Measurements from ENCODE around the gene NAT8. TPM values are rescaled to one million over a fixed set of nuclear protein-coding genes. Genes with fewer than 3 reads are reported as not detected.

Gene NAT8
- polyA plus RNA-seq, 1 donor (not counting 4 experiments of a cell fraction or from before 2014, with no cell fraction given), result not detected

GRCh38 chr2:73593680-73594079 is 48.5 kb downstream of the NAT8 start:
- Histone ChIP-seq H3K4me2 (ENCODE audit: control insufficient read depth, extremely low read depth, insufficient read depth, low read depth, low read length) (no peak overlapping the region), H3K4me3 (ENCODE audit: control insufficient read depth in 2 of 3, extremely low read depth in 1 of 3, insufficient read depth in 2 of 3, low read depth in 1 of 3, low read length in 3 of 3) (no peak overlapping the region), H3K27ac (ENCODE audit: control insufficient read depth, insufficient read depth, low read length) (no peak overlapping the region), H3K9ac (ENCODE audit: control insufficient read depth, extremely low read depth, insufficient read depth, low read length) (no peak overlapping the region), H3K9me3 (ENCODE audit: control insufficient read depth, low read depth, low read length) (no peaks in the 10 kb centered on the region), H3K9me1 (ENCODE audit: control insufficient read depth, extremely low read depth, insufficient read depth, low read length) (no peaks in the 10 kb centered on the region), H2AFZ (ENCODE audit: control insufficient read depth, low read length) (no peak overlapping the region), H3K4me1 (ENCODE audit: control insufficient read depth, extremely low read depth, insufficient read depth, low read length) (no peaks in the 10 kb centered on the region), H3K79me2 (ENCODE audit: control insufficient read depth, insufficient read depth, low read length) (no peaks in the 10 kb centered on the region), H3K36me3 (ENCODE audit: control insufficient read depth in 2 of 2, extremely low read depth in 1 of 2, insufficient read depth in 2 of 2, low read length in 2 of 2) (no peaks in the 10 kb centered on the region), H4K20me1 (ENCODE audit: control insufficient read depth, extremely low read depth, insufficient read depth, low read length) (no peaks in the 10 kb centered on the region), H3K27me3 (ENCODE audit: control insufficient read depth, extremely low read depth, insufficient read depth, low read length) (no peaks in the 10 kb centered on the region)
- TF ChIP-seq CTCF (optimal IDR thresholded peaks at IDR 0.05 in 1 of 3, IDR thresholded peaks at IDR 0.05 in 1 of 3, conservative IDR thresholded peaks at IDR 0.05 in 1 of 3; ENCODE audit: extremely low read depth in 1 of 3, insufficient read depth in 2 of 3, low read length in 3 of 3) (no peak), EZH2 (IDR thresholded peaks at IDR 0.05; ENCODE audit: low read length) (no peak)
- dilution Hi-C loops (cut with MboI; ENCODE audit: extremely low pct_ligation_motif_present, low sequenced_read_pairs), result no loop called here
- DNase-seq (ENCODE audit: low read depth, low spot score) (no peak), FAIRE-seq (no peak)

Other genes with a start within 250 kb of the NAT8 start
- gene TPRKB, start 94.9 kb upstream of the NAT8 start, polyA plus RNA-seq, result 28.0 to 58.4 TPM (median 32.3 TPM) in 3 replicates
- 65.6 to 83.7 TPM (median 69.1 TPM) in 3 replicates for gene DUSP11, start 137.7 kb upstream of the NAT8 start, polyA plus RNA-seq
- not detected in 3 replicates for gene C2orf78, start 141.8 kb upstream of the NAT8 start, polyA plus RNA-seq
- 86.5 to 120 TPM (median 95.4 TPM) in 3 replicates for gene STAMBP, start 186.5 kb upstream of the NAT8 start, polyA plus RNA-seq